ENCODE measurements around the gene LRRC59. TPM values are rescaled to one million over a fixed set of nuclear protein-coding genes. Genes with fewer than 3 reads are reported as not detected.

LRRC59 gene
- total and polyA plus RNA-seq, 2 experiments from 2014 or later: 46.4 to 124 TPM

GRCh38 chr17:50354776-50355175 lies 42.5 kb downstream of the LRRC59 start:
- Histone ChIP-seq H3K9me2 (ENCODE audit: insufficient read depth) (no peaks in the 10 kb centered on the region), H4K20me1 (replicated peaks; ENCODE audit: insufficient read depth) (no peaks in the 10 kb centered on the region; the same call in 1 of the 2 replicates), H3K4me2 (no peak overlapping the region), H3K27ac (ENCODE audit: low read depth) (no peak overlapping the region), H3K27me3 (ENCODE audit: insufficient read depth) (no peaks in the 10 kb centered on the region), H2AFZ (no peak overlapping the region), H3K4me3 (no peak overlapping the region), H3F3A (replicated peaks; ENCODE audit: low read depth) (no peaks in the 10 kb centered on the region), H3K4me1 (ENCODE audit: insufficient read depth) (no peaks in the 10 kb centered on the region), H3K36me3 (ENCODE audit: insufficient read depth) (no peaks in the 10 kb centered on the region), H3K79me2 (replicated peaks; ENCODE audit: insufficient read depth) (0 out of 2 replicates have a peak, but pooled peaks cover under 1% of the 10 kb centered on the region)
- no peak for ATAC-seq
- H3K27me3 Mint-ChIP-seq (ENCODE audit: insufficient read depth, low read depth, poor library complexity): peaks cover 11% of the 10 kb centered on the region
- no peak for DNase-seq (ENCODE audit: low spot score)
- H3K4me3 Mint-ChIP-seq: no peak overlapping the region
- no peaks in the 10 kb centered on the region; the same call in 2 of the 3 replicates for H3K4me1 Mint-ChIP-seq
- no peaks in the 10 kb centered on the region; the same call in 2 of the 3 replicates for H3K9me3 Mint-ChIP-seq
- TF ChIP-seq POLR2AphosphoS5 (IDR thresholded peaks at IDR 0.05; ENCODE audit: low read depth): no peak
- TF ChIP-seq NANOG (IDR thresholded peaks at IDR 0.05; ENCODE audit: borderline replicate concordance): no peak
- TF ChIP-seq EZH2phosphoT487 (IDR thresholded peaks at IDR 0.05; ENCODE audit: unreplicated experiment): no peak
- TF ChIP-seq, protein P1, sequence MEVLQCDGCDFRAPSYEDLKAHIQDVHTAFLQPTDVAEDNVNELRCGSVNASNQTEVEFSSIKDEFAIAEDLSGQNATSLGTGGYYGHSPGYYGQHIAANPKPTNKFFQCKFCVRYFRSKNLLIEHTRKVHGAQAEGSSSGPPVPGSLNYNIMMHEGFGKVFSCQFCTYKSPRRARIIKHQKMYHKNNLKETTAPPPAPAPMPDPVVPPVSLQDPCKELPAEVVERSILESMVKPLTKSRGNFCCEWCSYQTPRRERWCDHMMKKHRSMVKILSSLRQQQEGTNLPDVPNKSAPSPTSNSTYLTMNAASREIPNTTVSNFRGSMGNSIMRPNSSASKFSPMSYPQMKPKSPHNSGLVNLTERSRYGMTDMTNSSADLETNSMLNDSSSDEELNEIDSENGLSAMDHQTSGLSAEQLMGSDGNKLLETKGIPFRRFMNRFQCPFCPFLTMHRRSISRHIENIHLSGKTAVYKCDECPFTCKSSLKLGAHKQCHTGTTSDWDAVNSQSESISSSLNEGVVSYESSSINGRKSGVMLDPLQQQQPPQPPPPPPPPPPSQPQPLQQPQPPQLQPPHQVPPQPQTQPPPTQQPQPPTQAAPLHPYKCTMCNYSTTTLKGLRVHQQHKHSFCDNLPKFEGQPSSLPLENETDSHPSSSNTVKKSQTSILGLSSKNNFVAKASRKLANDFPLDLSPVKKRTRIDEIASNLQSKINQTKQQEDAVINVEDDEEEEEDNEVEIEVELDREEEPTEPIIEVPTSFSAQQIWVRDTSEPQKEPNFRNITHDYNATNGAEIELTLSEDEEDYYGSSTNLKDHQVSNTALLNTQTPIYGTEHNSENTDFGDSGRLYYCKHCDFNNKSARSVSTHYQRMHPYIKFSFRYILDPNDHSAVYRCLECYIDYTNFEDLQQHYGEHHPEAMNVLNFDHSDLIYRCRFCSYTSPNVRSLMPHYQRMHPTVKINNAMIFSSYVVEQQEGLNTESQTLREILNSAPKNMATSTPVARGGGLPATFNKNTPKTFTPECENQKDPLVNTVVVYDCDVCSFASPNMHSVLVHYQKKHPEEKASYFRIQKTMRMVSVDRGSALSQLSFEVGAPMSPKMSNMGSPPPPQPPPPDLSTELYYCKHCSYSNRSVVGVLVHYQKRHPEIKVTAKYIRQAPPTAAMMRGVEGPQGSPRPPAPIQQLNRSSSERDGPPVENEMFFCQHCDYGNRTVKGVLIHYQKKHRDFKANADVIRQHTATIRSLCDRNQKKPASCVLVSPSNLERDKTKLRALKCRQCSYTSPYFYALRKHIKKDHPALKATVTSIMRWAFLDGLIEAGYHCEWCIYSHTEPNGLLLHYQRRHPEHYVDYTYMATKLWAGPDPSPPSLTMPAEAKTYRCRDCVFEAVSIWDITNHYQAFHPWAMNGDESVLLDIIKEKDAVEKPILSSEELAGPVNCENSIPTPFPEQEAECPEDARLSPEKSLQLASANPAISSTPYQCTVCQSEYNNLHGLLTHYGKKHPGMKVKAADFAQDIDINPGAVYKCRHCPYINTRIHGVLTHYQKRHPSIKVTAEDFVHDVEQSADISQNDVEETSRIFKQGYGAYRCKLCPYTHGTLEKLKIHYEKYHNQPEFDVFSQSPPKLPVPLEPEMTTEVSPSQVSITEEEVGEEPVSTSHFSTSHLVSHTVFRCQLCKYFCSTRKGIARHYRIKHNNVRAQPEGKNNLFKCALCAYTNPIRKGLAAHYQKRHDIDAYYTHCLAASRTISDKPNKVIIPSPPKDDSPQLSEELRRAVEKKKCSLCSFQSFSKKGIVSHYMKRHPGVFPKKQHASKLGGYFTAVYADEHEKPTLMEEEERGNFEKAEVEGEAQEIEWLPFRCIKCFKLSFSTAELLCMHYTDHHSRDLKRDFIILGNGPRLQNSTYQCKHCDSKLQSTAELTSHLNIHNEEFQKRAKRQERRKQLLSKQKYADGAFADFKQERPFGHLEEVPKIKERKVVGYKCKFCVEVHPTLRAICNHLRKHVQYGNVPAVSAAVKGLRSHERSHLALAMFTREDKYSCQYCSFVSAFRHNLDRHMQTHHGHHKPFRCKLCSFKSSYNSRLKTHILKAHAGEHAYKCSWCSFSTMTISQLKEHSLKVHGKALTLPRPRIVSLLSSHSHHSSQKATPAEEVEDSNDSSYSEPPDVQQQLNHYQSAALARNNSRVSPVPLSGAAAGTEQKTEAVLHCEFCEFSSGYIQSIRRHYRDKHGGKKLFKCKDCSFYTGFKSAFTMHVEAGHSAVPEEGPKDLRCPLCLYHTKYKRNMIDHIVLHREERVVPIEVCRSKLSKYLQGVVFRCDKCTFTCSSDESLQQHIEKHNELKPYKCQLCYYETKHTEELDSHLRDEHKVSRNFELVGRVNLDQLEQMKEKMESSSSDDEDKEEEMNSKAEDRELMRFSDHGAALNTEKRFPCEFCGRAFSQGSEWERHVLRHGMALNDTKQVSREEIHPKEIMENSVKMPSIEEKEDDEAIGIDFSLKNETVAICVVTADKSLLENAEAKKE (CRISPR knock-in tag; IDR thresholded peaks at IDR 0.05): no peak
- TF ChIP-seq, protein P2, sequence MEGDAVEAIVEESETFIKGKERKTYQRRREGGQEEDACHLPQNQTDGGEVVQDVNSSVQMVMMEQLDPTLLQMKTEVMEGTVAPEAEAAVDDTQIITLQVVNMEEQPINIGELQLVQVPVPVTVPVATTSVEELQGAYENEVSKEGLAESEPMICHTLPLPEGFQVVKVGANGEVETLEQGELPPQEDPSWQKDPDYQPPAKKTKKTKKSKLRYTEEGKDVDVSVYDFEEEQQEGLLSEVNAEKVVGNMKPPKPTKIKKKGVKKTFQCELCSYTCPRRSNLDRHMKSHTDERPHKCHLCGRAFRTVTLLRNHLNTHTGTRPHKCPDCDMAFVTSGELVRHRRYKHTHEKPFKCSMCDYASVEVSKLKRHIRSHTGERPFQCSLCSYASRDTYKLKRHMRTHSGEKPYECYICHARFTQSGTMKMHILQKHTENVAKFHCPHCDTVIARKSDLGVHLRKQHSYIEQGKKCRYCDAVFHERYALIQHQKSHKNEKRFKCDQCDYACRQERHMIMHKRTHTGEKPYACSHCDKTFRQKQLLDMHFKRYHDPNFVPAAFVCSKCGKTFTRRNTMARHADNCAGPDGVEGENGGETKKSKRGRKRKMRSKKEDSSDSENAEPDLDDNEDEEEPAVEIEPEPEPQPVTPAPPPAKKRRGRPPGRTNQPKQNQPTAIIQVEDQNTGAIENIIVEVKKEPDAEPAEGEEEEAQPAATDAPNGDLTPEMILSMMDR (conservative IDR thresholded peaks at IDR 0.05; ENCODE audit: low read depth in 2 of 2): no peak
- TF ChIP-seq, protein P3, sequence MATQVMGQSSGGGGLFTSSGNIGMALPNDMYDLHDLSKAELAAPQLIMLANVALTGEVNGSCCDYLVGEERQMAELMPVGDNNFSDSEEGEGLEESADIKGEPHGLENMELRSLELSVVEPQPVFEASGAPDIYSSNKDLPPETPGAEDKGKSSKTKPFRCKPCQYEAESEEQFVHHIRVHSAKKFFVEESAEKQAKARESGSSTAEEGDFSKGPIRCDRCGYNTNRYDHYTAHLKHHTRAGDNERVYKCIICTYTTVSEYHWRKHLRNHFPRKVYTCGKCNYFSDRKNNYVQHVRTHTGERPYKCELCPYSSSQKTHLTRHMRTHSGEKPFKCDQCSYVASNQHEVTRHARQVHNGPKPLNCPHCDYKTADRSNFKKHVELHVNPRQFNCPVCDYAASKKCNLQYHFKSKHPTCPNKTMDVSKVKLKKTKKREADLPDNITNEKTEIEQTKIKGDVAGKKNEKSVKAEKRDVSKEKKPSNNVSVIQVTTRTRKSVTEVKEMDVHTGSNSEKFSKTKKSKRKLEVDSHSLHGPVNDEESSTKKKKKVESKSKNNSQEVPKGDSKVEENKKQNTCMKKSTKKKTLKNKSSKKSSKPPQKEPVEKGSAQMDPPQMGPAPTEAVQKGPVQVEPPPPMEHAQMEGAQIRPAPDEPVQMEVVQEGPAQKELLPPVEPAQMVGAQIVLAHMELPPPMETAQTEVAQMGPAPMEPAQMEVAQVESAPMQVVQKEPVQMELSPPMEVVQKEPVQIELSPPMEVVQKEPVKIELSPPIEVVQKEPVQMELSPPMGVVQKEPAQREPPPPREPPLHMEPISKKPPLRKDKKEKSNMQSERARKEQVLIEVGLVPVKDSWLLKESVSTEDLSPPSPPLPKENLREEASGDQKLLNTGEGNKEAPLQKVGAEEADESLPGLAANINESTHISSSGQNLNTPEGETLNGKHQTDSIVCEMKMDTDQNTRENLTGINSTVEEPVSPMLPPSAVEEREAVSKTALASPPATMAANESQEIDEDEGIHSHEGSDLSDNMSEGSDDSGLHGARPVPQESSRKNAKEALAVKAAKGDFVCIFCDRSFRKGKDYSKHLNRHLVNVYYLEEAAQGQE (IDR thresholded peaks at IDR 0.05; ENCODE audit: unreplicated experiment): no peak
- TF ChIP-seq JUNB (IDR thresholded peaks at IDR 0.05; ENCODE audit: unreplicated experiment): no peak
- TF ChIP-seq STAT1 (IDR thresholded peaks at IDR 0.05; ENCODE audit: unreplicated experiment): no peak
- H3K36me3 Mint-ChIP-seq (ENCODE audit: low read depth): peaks cover 53% of the 10 kb centered on the region
- H3K27ac Mint-ChIP-seq: no peak overlapping the region
